Brain microvascular endothelial cell (primary cell): ENCODE measurements around the gene CD36.

Experiments
- DNase-seq: peaks from one replicate; pipeline ENCODE4 v3.0.0-alpha.2; 2020
- H3K27ac ChIP-seq: fragments of 250-450 bp; sonication (Bioruptor Pico); 2 replicates; pipeline ENCODE4 v1.5.1; 2020; ENCODE audit warnings: mild to moderate bottlenecking, moderate library complexity
- H3K27me3 ChIP-seq: fragments of 250-450 bp; sonication (Bioruptor Pico); replicated peaks from 2 replicates; pipeline ENCODE4 v1.5.1; 2020; ENCODE audit warnings: mild to moderate bottlenecking
- H3K36me3 ChIP-seq: fragments of 250-450 bp; sonication (Bioruptor Pico); replicated peaks from 2 replicates; pipeline ENCODE4 v1.5.1; 2020; ENCODE audit warnings: mild to moderate bottlenecking
- H3K4me3 ChIP-seq: 2 replicates; pipeline ENCODE4 v1.5.1; 2011; ENCODE audit warnings: low read depth, mild to moderate bottlenecking, control low read depth, low read length, moderate library complexity
- in situ Hi-C: cut with HindIII; loops from 2 replicates; pipeline ENCODE4 v1.10.0; 2017; ENCODE audit warnings: low sequenced_read_pairs, low pct_ligation_motif_present
- TF ChIP-seq, protein P1 (sequence below): IDR thresholded peaks from 2 replicates; pipeline ENCODE4 v1.5.1; 2011; ENCODE audit warnings: low read depth, mild to moderate bottlenecking, moderate library complexity, low read length, control low read depth, inconsistent platforms; ENCODE audit errors: missing control alignments

CD36 gene

DNA sequence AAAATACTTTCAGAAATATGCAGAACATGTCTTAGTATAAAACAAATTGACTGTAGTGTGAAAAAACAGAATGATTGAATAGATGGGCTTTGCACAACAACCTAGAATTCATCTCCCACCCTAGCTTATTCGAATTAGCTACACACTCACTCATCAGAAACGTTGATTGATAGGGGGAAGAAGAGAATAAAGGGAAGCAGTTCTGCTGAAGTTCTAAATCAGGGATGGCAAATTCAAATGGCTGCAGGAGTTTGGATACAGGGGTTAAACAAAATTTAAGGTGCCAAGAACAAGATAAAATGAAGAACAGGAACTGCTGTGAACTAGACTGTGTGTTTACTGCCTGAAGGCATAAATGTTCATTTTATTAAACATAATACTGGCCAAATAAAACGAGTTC, 9.0 kb downstream of the CD36 start:
- DNase-seq, result no peak
- TF ChIP-seq, protein P1, sequence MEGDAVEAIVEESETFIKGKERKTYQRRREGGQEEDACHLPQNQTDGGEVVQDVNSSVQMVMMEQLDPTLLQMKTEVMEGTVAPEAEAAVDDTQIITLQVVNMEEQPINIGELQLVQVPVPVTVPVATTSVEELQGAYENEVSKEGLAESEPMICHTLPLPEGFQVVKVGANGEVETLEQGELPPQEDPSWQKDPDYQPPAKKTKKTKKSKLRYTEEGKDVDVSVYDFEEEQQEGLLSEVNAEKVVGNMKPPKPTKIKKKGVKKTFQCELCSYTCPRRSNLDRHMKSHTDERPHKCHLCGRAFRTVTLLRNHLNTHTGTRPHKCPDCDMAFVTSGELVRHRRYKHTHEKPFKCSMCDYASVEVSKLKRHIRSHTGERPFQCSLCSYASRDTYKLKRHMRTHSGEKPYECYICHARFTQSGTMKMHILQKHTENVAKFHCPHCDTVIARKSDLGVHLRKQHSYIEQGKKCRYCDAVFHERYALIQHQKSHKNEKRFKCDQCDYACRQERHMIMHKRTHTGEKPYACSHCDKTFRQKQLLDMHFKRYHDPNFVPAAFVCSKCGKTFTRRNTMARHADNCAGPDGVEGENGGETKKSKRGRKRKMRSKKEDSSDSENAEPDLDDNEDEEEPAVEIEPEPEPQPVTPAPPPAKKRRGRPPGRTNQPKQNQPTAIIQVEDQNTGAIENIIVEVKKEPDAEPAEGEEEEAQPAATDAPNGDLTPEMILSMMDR, result no peak
- H3K27ac ChIP-seq, result no peak overlapping the region
- H3K27me3 ChIP-seq, result no peaks in the 10 kb centered on the region
- no peak overlapping the region for H3K4me3 ChIP-seq
- in situ Hi-C loops, result no loop called here
- H3K36me3 ChIP-seq, result no peaks in the 10 kb centered on the region

DNA sequence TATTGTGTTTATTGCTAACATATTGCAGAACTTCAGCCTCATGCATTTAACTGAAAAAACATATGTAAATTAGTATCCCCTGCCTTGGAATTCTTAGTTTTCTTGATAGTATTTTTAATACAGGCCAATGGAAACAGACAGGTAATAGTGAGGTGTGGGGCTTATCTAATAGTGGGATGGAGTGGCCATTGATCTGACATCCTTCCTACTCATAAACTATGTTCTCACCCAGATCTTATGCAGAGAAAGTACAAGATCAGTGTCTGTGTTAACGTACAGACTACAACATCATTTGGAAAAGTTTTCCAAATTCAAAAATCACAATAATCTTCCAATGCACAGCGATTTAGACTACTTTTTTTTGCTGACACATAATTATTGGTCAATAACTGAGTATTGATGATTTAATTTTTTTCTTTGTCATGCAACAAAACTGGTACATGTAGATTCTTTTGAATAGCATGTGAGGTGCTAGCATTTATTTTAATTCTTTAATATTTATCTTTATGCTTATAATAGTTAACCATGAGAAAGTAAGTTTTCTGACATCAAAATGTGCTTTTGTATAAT, 9.7 kb downstream of the CD36 start:
- H3K36me3 ChIP-seq, result no peaks in the 10 kb centered on the region
- no peaks in the 10 kb centered on the region for H3K27me3 ChIP-seq
- no peak overlapping the region for H3K27ac ChIP-seq
- no peak for DNase-seq
- TF ChIP-seq, protein P1, result no peak
- in situ Hi-C loops, result no loop called here
- H3K4me3 ChIP-seq, result no peak overlapping the region

DNA sequence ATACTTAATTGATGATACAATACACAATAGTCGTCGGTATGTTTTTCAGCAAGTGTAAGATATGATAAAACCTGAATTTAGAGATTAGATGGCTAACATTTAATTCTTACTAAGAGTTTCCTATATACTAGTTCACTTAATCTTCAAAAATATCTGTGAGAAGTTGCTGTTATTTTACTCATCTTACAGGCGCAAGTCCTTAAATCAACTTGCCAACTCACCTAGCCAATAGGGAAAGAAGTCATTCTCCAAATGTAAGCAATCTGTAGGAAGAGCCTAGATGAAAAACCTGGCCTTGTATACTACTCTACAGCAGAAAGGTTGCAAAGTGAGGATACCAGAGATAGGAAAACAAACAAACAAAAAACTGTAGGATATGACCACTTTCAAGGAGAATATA, 10.6 kb downstream of the CD36 start:
- H3K27me3 ChIP-seq, result no peaks in the 10 kb centered on the region
- H3K27ac ChIP-seq, result no peak overlapping the region
- DNase-seq, result no peak
- in situ Hi-C loops, result no loop called here
- no peaks in the 10 kb centered on the region for H3K36me3 ChIP-seq
- TF ChIP-seq, protein P1, result no peak
- H3K4me3 ChIP-seq, result no peak overlapping the region

DNA sequence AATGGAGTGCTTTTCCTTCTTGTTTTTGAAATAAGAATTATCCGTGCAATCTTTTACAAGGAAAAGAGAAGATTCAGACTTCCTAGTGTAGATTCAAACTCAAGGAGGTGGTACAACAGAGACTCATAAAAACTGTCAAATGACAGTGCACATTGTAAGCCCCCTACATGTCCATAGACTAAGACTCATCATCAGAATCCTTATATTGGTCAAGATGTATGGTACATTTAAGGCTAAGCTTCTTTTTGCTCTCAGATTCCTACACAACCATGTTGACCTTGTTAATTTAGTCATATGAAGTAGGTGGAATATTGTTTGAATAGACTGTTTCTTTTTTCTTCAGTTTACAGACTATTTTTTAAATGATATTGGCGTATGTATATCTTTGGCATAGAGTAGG, 11.6 kb downstream of the CD36 start:
- DNase-seq, result no peak
- TF ChIP-seq, protein P1, result no peak
- in situ Hi-C loops, result no loop called here
- H3K27ac ChIP-seq, result no peak overlapping the region
- no peaks in the 10 kb centered on the region for H3K36me3 ChIP-seq
- H3K4me3 ChIP-seq, result no peak overlapping the region
- H3K27me3 ChIP-seq, result no peaks in the 10 kb centered on the region

DNA sequence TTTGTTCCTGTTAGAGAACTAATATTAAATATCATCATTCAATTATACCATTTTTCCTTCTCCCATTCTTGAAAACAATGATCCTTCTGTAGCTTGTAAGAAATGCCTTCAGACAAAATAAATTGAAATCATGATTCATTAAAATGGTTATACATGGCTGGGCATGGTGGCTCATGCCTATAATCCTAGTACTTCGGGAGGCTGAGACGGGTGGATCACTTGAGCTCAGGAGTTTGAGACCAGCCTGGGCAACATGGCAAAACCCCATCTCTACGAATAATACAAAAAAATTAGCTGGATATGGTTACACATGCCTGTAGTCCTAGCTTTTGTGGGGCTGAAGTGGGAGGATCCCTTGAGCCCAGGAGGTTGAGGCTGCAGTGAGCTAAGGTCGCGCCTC, 13.0 kb downstream of the CD36 start:
- Histone ChIP-seq H3K4me3 (no peak overlapping the region), H3K27me3 (no peaks in the 10 kb centered on the region), H3K27ac (no peak overlapping the region), H3K36me3 (no peaks in the 10 kb centered on the region)
- DNase-seq, result no peak
- in situ Hi-C loops, result no loop called here
- TF ChIP-seq, protein P1, result no peak

DNA sequence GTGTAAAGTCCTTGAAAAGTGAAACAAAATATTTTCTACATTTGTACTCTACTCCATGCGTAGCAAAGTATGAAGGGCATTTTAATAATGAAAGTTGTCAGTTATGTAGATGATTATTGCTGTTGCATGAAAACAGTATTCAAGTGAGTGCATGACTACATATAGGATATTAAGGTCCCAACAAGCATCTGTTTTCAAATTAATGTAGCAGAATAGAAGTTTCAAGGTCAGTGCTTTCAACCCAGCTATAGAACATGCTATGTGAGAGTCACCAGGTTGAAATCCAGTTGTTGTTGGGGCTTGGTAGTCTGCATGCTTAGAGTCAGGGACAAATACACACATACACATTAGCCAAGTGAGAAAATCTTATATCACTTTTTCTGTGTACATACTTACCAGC, 14.8 kb downstream of the CD36 start:
- no peaks in the 10 kb centered on the region for H3K36me3 ChIP-seq
- DNase-seq, result no peak
- no peak overlapping the region for H3K27ac ChIP-seq
- in situ Hi-C loops, result no loop called here
- no peaks in the 10 kb centered on the region for H3K27me3 ChIP-seq
- H3K4me3 ChIP-seq, result no peak overlapping the region
- TF ChIP-seq, protein P1, result no peak
